ENCODE results near the gene IL18RAP.

DNA sequence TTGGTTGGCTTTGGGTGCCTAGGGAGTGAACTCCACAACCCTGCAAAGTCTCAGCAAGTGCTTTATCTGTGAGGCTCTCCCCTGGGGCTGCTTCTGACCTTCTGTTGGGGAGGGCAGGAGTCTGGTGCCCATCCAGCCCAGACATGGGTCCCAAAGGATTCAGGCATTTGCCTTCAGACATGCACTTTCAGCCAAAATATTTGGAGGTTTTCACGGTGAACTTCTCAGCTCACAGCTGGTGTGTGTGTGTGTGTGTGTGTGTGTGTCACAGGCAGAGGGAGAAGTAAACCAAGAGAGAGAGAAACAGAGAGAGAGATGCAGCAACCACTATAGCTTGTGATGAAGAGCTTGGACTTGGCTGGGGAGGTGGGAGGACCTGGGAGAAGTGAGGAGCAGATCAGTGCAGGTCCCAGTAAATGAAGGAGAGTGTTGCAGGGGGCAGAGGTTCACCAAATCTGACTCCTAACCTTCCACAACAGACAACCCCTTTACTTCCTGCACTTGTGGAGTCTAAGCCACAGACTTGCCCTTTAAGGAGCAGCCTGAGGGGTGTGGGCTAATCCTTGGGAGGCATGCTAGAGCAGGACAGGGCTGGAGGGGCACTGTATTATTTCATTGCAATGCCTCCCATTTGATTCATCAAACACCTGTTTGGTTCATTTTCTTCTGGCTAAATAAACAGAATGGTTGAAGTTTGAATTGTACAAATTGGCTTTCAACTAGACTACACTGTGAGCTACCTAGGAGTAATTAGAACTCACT is 64.2 kb downstream of the IL18RAP start:
- TF ChIP-seq EP300 (IDR thresholded peaks at IDR 0.05; ENCODE audit: borderline replicate concordance) = no peak
- TF ChIP-seq TCF12 (IDR thresholded peaks at IDR 0.05; ENCODE audit: low read depth) = no peak
- TF ChIP-seq NFIC (IDR thresholded peaks at IDR 0.05) = no peak
- TF ChIP-seq, protein P1, sequence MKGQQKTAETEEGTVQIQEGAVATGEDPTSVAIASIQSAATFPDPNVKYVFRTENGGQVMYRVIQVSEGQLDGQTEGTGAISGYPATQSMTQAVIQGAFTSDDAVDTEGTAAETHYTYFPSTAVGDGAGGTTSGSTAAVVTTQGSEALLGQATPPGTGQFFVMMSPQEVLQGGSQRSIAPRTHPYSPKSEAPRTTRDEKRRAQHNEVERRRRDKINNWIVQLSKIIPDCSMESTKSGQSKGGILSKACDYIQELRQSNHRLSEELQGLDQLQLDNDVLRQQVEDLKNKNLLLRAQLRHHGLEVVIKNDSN (IDR thresholded peaks at IDR 0.05) = no peak
- no peak for TF ChIP-seq YY1 (IDR thresholded peaks at IDR 0.05; ENCODE audit: low read depth)
- TF ChIP-seq RAD21 (IDR thresholded peaks at IDR 0.05; ENCODE audit: low read depth) = no peak
- no peak for TF ChIP-seq TAF1 (IDR thresholded peaks at IDR 0.05; ENCODE audit: low read depth)
- TF ChIP-seq, protein P2, sequence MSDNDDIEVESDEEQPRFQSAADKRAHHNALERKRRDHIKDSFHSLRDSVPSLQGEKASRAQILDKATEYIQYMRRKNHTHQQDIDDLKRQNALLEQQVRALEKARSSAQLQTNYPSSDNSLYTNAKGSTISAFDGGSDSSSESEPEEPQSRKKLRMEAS (IDR thresholded peaks at IDR 0.05) = no peak
- no peak for TF ChIP-seq CEBPB (IDR thresholded peaks at IDR 0.05)
- TF ChIP-seq, protein P3, sequence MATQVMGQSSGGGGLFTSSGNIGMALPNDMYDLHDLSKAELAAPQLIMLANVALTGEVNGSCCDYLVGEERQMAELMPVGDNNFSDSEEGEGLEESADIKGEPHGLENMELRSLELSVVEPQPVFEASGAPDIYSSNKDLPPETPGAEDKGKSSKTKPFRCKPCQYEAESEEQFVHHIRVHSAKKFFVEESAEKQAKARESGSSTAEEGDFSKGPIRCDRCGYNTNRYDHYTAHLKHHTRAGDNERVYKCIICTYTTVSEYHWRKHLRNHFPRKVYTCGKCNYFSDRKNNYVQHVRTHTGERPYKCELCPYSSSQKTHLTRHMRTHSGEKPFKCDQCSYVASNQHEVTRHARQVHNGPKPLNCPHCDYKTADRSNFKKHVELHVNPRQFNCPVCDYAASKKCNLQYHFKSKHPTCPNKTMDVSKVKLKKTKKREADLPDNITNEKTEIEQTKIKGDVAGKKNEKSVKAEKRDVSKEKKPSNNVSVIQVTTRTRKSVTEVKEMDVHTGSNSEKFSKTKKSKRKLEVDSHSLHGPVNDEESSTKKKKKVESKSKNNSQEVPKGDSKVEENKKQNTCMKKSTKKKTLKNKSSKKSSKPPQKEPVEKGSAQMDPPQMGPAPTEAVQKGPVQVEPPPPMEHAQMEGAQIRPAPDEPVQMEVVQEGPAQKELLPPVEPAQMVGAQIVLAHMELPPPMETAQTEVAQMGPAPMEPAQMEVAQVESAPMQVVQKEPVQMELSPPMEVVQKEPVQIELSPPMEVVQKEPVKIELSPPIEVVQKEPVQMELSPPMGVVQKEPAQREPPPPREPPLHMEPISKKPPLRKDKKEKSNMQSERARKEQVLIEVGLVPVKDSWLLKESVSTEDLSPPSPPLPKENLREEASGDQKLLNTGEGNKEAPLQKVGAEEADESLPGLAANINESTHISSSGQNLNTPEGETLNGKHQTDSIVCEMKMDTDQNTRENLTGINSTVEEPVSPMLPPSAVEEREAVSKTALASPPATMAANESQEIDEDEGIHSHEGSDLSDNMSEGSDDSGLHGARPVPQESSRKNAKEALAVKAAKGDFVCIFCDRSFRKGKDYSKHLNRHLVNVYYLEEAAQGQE (IDR thresholded peaks at IDR 0.05; ENCODE audit: low read depth) = no peak
- no peak for TF ChIP-seq TEAD4 (IDR thresholded peaks at IDR 0.05)
- no peak for TF ChIP-seq FOXM1 (IDR thresholded peaks at IDR 0.05; ENCODE audit: borderline replicate concordance, low read depth)
- no peak for TF ChIP-seq CREB1 (IDR thresholded peaks at IDR 0.05; ENCODE audit: low read depth)
- TF ChIP-seq ZBTB7A (IDR thresholded peaks at IDR 0.05; ENCODE audit: low read depth) = no peak
